Esophagus muscularis mucosa (tissue), 4 donors: ENCODE data around the gene ELANE. TPM values are rescaled to one million over a fixed set of nuclear protein-coding genes. Genes with fewer than 3 reads are reported as not detected.

Experiments used
- DNase-seq: peaks from one replicate; pipeline ENCODE4 v3.0.0-alpha.2; 2017; ENCODE audit errors: extremely low spot score
- H3K27ac ChIP-seq, 4 donors: fragments of 200-600 bp; sonication (generic); replicated peaks in 1 of 4; 1 replicate in 3 of 4; 2 replicates in 1 of 4; pipeline ENCODE4 v1.5.1; 2016 to 2019; ENCODE audit warnings: mild to moderate bottlenecking in 1 of 4
- H3K27me3 ChIP-seq, 4 donors: fragments of 200-600 bp; sonication (generic); one replicate each; pipeline versions ENCODE4 v1.5.1 to v1.6.0; 2016 to 2019
- H3K36me3 ChIP-seq, 4 donors: fragments of 200-600 bp; sonication (generic); one replicate each; pipeline ENCODE4 v1.5.1; 2016 to 2019
- H3K4me1 ChIP-seq, 4 donors: fragments of 200-600 bp; sonication (generic); one replicate each; pipeline ENCODE4 v1.5.1; 2016 to 2019
- H3K4me3 ChIP-seq, 4 donors: fragments of 200-600 bp; sonication (generic); 1 replicate in 2 of 4; 2 replicates in 2 of 4; pipeline ENCODE4 v1.5.1; 2016 to 2019; ENCODE audit warnings: mild to moderate bottlenecking in 4 of 4, moderate library complexity in 1 of 4
- H3K9me3 ChIP-seq, 4 donors: fragments of 200-600 bp; sonication (generic); 1 replicate in 3 of 4; 2 replicates in 1 of 4; pipeline ENCODE4 v1.5.1; 2016 to 2019
- EP300 ChIP-seq: sonication (generic); formaldehyde crosslinking; IDR thresholded peaks from one replicate; pipeline ENCODE4 v1.6.1; 2017; ENCODE audit warnings: antibody characterized with exemption
- POLR2A ChIP-seq: fragments of 450-650 bp; IDR thresholded peaks from one replicate; pipeline ENCODE4 v1.6.1; 2017; ENCODE audit warnings: antibody characterized with exemption, moderate library complexity, mild to moderate bottlenecking, low read depth
- POLR2AphosphoS5 ChIP-seq, 2 donors: sonication (generic); formaldehyde crosslinking; IDR thresholded peaks; one replicate each; pipeline ENCODE4 v1.6.1; 2017; ENCODE audit warnings: antibody characterized with exemption in 2 of 2
- WGBS: methylation state at CpG from one replicate; pipeline ENCODE4 v1.1.5; 2018; 5-methylcytosine and 5-hydroxymethylcytosine counted together
- intact Hi-C: fragments of 100-400 bp; cut with DNase I; formaldehyde crosslinking; loops from one replicate; pipeline ENCODE4 v1.15.1; 2023
- total RNA-seq, 4 donors: library from RNA; depleted of rRNA; stranded (reverse); fragments of >200 nt; gene quantifications; one replicate each; pipeline versions ENCODE4 v1.1.0 to v1.2.1, GENCODE V29; 2016
- TF ChIP-seq, protein P1 (sequence below), 3 experiments: fragments of 200-600 bp in 2 of 3; fragments of 450-650 bp in 1 of 3; sonication (generic) in 2 of 3; IDR thresholded peaks; one replicate each; pipeline ENCODE4 v1.5.1; 2017 to 2019; ENCODE audit warnings: antibody characterized with exemption in 3 of 3, mild to moderate bottlenecking in 2 of 3, moderate library complexity in 1 of 3

The ELANE gene
- total RNA-seq, 4 donors from 2014 or later: 0.45 to 3.3 (median 1.6) TPM

DNA sequence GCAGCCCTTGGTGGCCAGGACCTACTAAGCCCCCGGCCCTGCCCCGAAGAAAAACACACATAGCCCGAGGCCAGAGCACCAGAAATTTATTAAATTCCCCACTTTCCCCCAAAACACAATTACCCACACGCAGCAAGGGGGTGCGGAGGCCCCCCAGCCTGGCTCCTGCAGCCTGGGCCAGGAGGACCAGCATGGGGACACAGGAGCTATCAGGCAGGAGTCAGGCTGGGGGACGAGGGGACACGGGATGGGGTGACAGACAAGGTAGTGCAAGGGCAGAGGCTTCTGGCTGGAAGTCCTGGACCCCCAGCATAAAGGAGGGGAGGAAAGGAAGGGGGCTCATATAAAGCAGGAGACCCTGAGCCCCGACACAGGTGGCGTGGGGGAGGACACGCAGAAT lies 44.3 kb downstream of the ELANE start:
- H3K9me3 ChIP-seq: no peaks in the 10 kb centered on the region
- intact Hi-C loops: no loop called here
- DNase-seq: no peak
- WGBS: 96% methylated on average over 10 of the region's 10 CpGs
- H3K4me3 ChIP-seq: no peak overlapping the region
- peaks cover 18 to 40% (median 29%) of the 10 kb centered on the region in 4 donors for H3K36me3 ChIP-seq
- no peak overlapping the region for H3K27ac ChIP-seq
- peaks cover 5 to 22% (median 11%) of the 10 kb centered on the region in 4 donors for H3K4me1 ChIP-seq
- TF ChIP-seq POLR2A (no peak), POLR2AphosphoS5 (IDR thresholded peaks at IDR 0.05) (no peak), EP300 (no peak)
- TF ChIP-seq, protein P1, sequence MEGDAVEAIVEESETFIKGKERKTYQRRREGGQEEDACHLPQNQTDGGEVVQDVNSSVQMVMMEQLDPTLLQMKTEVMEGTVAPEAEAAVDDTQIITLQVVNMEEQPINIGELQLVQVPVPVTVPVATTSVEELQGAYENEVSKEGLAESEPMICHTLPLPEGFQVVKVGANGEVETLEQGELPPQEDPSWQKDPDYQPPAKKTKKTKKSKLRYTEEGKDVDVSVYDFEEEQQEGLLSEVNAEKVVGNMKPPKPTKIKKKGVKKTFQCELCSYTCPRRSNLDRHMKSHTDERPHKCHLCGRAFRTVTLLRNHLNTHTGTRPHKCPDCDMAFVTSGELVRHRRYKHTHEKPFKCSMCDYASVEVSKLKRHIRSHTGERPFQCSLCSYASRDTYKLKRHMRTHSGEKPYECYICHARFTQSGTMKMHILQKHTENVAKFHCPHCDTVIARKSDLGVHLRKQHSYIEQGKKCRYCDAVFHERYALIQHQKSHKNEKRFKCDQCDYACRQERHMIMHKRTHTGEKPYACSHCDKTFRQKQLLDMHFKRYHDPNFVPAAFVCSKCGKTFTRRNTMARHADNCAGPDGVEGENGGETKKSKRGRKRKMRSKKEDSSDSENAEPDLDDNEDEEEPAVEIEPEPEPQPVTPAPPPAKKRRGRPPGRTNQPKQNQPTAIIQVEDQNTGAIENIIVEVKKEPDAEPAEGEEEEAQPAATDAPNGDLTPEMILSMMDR (IDR thresholded peaks at IDR 0.05): no peak
- H3K27me3 ChIP-seq: no peaks in the 10 kb centered on the region

DNA sequence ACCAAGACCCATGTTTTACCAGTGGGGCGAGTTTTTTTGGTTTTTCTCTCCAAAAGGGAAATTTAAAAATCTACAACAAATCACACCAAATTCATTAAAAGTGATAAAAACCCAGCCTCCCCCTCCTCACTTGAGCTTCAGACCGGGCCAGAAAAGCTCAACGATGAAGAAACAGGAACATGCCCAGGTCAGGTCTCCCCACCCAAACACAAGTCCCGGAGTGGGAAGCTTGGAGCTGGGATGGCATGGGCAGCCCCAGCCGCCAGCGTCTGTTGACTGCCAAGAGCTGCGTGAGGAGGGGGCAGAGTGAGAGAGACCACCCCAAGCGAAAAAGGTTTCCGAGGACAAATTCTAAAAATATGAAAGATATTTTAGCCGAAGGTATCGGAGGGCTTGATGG lies 44.9 kb downstream of the ELANE start:
- H3K27ac ChIP-seq: no peak overlapping the region
- TF ChIP-seq, protein P1 (IDR thresholded peaks at IDR 0.05): no peak
- no peak for TF ChIP-seq POLR2AphosphoS5 (IDR thresholded peaks at IDR 0.05)
- TF ChIP-seq POLR2A: no peak
- no peak for TF ChIP-seq EP300
- no peak overlapping the region for H3K4me3 ChIP-seq
- DNase-seq: no peak
- no peaks in the 10 kb centered on the region for H3K27me3 ChIP-seq
- H3K36me3 ChIP-seq: peaks cover 18 to 46% (median 30%) of the 10 kb centered on the region in 4 donors
- intact Hi-C loops: no loop called here
- WGBS: 97% methylated on average over 11 of the region's 11 CpGs
- H3K4me1 ChIP-seq: peaks cover 3 to 16% (median 6%) of the 10 kb centered on the region in 4 donors
- no peaks in the 10 kb centered on the region for H3K9me3 ChIP-seq

DNA sequence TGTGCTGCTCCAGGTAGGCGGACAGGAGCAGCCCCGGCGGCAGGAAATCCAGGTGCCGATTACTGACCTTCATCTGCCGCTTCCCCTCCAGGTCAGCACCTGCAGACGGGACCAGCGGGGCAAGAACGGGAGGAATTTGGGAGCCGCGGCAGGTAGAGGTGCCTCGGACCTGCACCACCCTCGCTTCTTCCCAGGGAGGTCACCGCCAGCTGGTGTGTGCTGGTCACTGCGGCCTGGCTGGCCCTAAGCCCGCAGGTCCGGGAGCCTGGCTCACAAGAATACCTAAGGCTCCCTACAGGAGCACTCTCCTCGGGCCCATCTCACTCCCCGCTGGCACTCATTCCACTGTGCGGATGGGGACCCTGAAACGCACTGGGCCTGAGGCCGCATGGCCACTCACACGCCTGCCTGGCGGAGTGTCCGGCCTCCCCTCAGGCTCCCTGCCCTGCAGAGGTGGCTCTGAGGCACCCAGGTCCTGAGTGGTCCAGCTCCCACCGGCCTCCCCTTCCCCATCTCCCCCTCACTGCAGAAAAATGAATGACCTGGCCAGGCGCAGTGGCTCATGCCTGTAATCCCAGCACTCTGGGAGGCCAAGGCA lies 45.4 kb downstream of the ELANE start:
- 89% methylated on average over 26 of the region's 26 CpGs for WGBS
- Histone ChIP-seq H3K9me3 (no peaks in the 10 kb centered on the region), H3K4me3 (no peak overlapping the region), H3K27me3 (no peaks in the 10 kb centered on the region), H3K4me1 (peaks cover 0 to 11% (median 2%) of the 10 kb centered on the region in 4 donors), H3K36me3 (peaks cover 18 to 48% (median 31%) of the 10 kb centered on the region in 4 donors), H3K27ac (no peak overlapping the region)
- intact Hi-C loops: no loop called here
- DNase-seq: no peak
- no peak for TF ChIP-seq EP300
- TF ChIP-seq, protein P1 (IDR thresholded peaks at IDR 0.05): no peak
- TF ChIP-seq POLR2AphosphoS5 (IDR thresholded peaks at IDR 0.05): no peak
- no peak for TF ChIP-seq POLR2A

DNA sequence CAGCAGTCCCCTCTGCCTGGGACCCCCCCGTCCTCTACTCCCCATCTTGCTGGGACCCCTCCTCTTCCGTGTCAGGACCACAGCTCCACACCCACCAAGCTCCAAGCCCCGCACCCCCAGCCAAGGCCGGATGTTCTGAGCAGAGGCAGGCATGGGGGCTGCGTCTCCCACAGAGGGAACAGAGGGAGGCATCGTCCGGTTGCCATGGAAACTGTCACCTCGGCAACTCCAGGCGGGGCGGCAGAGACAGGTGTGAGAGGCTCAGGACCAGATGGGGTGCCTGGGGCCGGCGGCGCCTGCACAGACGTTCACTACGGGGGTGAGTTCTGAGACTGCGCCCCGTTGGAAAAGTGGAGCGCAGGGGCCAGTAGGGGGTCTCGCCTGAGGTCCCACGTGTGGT lies 46.6 kb downstream of the ELANE start:
- no peak for TF ChIP-seq POLR2A
- TF ChIP-seq, protein P1 (IDR thresholded peaks at IDR 0.05): no peak
- intact Hi-C loops: no loop called here
- no peak for DNase-seq
- Histone ChIP-seq H3K9me3 (no peaks in the 10 kb centered on the region), H3K36me3 (peaks cover 18 to 48% (median 31%) of the 10 kb centered on the region in 4 donors), H3K4me3 (no peak overlapping the region), H3K4me1 (peaks cover 0 to 15% (median 7%) of the 10 kb centered on the region in 4 donors), H3K27ac (no peak overlapping the region), H3K27me3 (no peaks in the 10 kb centered on the region)
- 75% methylated on average over 20 of the region's 20 CpGs for WGBS
